HG03280 (cell line): ENCODE results near the gene PGA4.
"Not testable (repeated sequence)": the region's sequence is repeated elsewhere in the genome, so short reads cannot be mapped to it uniquely, and the experiment has no call there.

Experiments
- ATAC-seq: cut with Tn5 transposase; IDR thresholded peaks from one replicate; pipeline ENCODE4 v1.9.1; 2021; ENCODE audit warnings: mild to moderate bottlenecking, moderate library complexity; ENCODE audit not compliant: unreplicated experiment

The PGA4 gene

GRCh38 chr11:61203873-61204272 is 18.3 kb upstream of the PGA4 start:
- ATAC-seq, result not testable (repeated sequence)

DNA sequence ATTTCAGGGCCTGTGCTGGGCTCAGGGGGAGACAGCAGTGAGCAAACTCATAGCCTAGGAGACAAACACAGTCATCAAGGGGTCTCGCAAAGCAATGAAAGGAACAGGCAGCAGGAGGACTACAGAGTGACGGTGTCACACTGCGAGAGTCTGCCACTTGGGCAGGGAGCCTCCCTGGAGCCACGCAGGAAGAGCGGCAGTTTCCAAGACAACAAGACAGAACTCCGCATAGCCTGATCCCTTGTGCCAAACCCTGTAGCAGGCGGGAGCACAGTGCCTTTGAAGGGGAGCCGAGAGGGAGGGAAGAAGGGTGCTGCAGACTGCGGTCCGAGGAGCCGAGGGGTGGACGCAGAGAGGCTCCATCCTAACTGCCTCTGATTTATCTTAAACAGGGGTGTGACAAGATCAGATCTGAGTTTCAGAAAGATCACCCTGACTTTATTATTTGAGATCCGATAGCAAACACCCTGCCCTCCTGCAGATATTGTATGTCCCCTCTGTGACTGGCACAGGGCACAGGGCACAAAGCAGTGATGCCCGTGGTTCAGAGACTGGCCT is 17.6 kb upstream of the PGA4 start:
- ATAC-seq, result not testable (repeated sequence)

- not testable (repeated sequence) for ATAC-seq
These were observed 14.4 kb upstream of the PGA4 start for GRCh38 chr11:61207636-61208310.

- ATAC-seq, result not testable (repeated sequence)
These were observed 11.5 kb upstream of the PGA4 start for GRCh38 chr11:61210629-61211028.

- not testable (repeated sequence) for ATAC-seq
These were observed 10.7 kb upstream of the PGA4 start for GRCh38 chr11:61211327-61211952.

GRCh38 chr11:61212202-61212601 is 9.9 kb upstream of the PGA4 start:
- not testable (repeated sequence) for ATAC-seq

DNA sequence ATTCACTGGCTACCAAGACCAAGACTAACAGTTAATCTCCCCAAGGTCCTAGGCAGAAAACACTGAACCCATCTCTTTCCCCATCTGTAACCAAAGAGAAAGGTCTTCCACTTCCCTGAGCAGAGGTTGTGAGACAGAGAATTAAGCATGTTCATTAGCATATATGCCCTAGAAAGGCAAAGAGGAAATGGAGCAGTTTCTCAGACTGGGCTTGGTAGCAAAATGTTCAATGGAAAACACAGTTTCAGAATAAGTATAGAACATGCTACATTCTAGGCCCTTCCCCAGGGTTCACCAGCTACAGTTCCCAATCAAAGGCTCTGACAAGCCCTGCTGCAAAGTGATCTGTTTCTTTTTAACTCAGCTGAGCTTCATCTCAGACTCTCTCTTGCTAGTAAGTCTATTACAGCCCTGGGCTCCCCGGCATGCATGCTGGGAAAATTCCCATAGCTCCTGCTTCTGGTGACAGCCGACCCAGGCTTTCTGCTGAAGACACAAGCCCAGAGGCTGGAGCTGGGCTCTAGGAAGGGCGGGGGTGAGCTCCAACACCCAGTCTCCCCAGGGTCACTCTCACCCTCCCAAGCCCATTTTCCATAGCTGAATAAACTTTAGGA is 8.3 kb upstream of the PGA4 start:
- not testable (repeated sequence) for ATAC-seq

GRCh38 chr11:61218306-61218705 is 3.8 kb upstream of the PGA4 start:
- not testable (repeated sequence) for ATAC-seq

DNA sequence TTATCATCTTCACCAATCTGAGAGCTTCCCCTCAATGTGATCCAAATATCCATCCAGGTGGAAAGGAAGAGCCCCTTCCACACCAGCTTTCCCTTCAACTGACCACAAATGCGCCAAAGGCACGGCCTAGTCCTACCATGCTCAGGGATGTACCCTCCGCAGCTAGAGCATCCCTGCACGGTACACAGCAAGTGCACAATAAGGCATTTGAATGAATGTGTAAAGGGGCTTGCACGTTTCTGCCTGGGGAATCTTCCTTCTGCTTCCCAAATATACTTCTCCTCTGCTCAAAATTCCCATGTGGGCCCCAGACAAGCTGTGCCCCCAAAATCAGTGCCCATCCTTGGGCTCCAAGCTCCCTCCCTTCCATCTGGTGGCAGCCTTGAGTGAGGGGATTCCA is 3.1 kb upstream of the PGA4 start:
- not testable (repeated sequence) for ATAC-seq

DNA sequence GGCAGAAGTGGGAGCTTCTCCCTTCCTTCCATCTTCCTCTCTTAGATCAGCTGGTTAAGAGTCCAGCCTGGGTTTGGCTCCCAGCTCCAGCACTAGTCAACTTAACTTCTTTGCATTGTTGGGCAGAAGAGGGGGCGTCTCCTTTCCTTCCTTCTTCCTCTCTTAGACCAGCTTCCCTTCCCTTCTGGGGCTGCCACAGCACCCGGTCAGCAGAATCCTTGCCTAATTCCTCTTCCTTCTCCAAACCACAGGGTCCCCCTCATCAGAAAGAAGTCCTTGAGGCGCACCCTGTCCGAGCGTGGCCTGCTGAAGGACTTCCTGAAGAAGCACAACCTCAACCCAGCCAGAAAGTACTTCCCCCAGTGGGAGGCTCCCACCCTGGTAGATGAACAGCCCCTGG is 545 bp downstream of the PGA4 start:
- not testable (repeated sequence) for ATAC-seq

- not testable (repeated sequence) for ATAC-seq
These were observed 4.5 kb downstream of the PGA4 start for GRCh38 chr11:61226457-61227137.

DNA sequence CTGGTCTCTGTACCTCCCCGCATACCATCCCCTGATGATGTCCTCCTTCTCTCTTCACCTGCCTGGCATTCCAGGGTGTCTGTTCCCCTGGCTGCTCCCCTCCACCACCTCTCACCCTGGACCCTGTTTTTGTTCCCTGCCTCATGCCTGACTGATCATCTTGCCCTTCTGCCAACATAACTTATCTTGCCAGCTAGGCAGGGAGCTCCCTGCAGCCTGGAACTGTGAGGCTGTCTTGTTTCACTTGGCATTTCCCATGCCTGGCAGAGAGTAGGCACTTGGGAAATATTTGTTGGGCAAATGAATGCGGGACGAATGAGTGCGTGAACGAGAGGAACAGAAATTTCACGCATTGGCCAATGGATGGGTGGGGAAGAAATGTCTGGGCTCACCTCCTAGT is 7.3 kb downstream of the PGA4 start:
- not testable (repeated sequence) for ATAC-seq

DNA sequence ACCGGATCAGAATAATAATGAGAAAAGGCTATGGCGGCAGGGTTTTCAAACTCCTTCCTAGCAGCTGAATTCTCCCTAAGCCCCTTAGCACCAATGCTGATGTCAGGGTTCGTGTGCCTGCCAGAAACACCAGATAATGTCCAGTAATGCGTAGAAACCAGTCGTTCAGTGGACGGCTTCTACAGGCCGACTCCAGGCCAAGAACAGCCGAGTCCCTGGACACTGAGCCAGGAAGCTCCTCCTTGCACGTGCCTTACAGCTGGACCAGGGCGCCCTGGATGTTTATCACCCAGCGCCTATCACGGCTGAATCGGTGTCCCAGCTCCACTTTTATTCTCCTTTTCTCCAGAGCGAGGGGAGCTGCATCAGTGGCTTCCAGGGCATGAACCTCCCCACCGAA is 8.9 kb downstream of the PGA4 start:
- ATAC-seq, result not testable (repeated sequence)

DNA sequence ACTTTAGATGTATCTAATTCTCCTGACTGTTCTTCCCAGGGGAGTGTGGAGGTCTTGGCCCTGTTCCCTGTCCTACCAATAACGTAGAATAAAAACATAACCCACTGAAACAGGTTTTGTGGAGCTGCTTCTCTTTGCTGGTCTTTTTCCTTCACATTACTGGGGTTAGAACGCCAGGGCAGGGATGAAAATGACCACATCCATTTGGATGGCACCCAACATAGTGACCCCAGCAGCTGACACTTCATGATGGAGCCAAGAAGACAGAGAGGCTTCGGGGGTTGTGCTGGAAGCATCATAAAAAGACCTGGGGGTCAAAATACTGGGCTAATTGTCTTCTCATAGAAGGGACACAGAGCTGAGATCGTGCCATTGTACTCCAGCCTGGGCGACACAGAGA is 9.4 kb downstream of the PGA4 start:
- ATAC-seq, result not testable (repeated sequence)

- not testable (repeated sequence) for ATAC-seq
These were observed 10.5 kb downstream of the PGA4 start for GRCh38 chr11:61232548-61233145.

DNA sequence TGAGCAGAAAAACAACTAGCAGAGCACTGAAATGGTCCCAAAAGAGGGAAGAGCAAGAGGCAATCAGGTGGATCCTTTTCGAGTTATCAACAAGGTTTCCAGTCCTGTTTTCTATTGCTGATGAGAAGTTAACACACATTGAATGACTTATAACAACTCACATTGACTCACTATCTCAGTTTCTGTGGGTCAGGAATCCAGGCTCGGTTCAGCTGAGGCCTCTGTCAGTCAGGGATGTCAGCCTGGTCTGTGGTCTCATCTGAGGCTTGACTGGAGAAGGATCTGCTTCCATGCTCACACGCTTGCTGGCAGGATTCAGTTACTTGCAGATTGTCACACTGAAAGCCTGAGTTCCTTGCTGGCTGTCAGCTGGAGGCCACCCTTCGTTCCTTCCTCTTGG is 15.0 kb downstream of the PGA4 start:
- not testable (repeated sequence) for ATAC-seq

- ATAC-seq, result not testable (repeated sequence)
These were observed 18.1 kb downstream of the PGA4 start for GRCh38 chr11:61240288-61240687.

DNA sequence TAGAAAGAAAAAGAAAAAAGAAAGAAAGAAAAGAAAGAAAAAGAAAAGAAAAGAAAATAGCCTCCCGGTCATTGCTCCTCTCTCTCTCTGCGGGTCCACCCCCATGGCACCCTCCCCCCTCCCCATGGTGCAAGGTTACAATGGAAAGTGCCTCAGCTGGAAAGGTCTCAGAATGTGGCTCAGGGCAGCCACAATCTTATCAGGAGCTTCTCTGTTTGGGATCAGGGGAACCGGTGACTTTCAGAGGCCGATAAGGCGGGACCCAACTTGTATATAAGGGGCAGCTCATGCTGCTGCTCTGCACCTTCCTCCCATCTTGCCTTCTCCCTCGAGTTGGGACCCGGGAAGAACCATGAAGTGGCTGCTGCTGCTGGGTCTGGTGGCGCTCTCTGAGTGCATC is 18.7 kb downstream of the PGA4 start, which contains the start of gene PGA5:
PGA5 (plus strand) TSS at position 301 of the 400 bp plus-strand sequence; CDS start at position 353, 52 bp downstream.
- ATAC-seq, result not testable (repeated sequence)

- not testable (repeated sequence) for ATAC-seq
These were observed 19.4 kb downstream of the PGA4 start for GRCh38 chr11:61241526-61241925.

- not testable (repeated sequence) for ATAC-seq
These were observed 23.3 kb downstream of the PGA4 start for GRCh38 chr11:61245284-61245964.
